GM23338 (cell line): ENCODE measurements around the gene SOS1. TPM values are rescaled to one million over a fixed set of nuclear protein-coding genes. Genes with fewer than 3 reads are reported as not detected.

Experiments used
- ATAC-seq: fragments of 200-7000 bp; cut with Tn5 transposase; 3 replicates; pipeline ENCODE4 v1.9.1; 2020
- DNase-seq: peaks from one replicate; pipeline ENCODE4 v3.0.0-alpha.2; 2015; ENCODE audit warnings: low spot score
- H2AFZ ChIP-seq: fragments of 200-600 bp; sonication (generic); 2 replicates; pipeline ENCODE4 v1.8.0; 2016; ENCODE audit warnings: antibody characterized with exemption, mild to moderate bottlenecking, moderate library complexity
- H3F3A ChIP-seq: fragments of 200-600 bp; sonication (generic); replicated peaks from 2 replicates; pipeline ENCODE4 v1.8.0; 2017; ENCODE audit warnings: antibody characterized with exemption, mixed run types, low read depth
- H3K27ac ChIP-seq: fragments of 200-600 bp; sonication (generic); 2 replicates; pipeline ENCODE4 v1.6.1; 2016; ENCODE audit warnings: low read depth
- H3K27me3 ChIP-seq: fragments of 200-600 bp; sonication (generic); 2 replicates; pipeline ENCODE4 v1.8.0; 2016; ENCODE audit warnings: mild to moderate bottlenecking, mixed run types, moderate library complexity; ENCODE audit not compliant: insufficient read depth
- H3K36me3 ChIP-seq: fragments of 200-600 bp; sonication (generic); 2 replicates; pipeline ENCODE4 v1.8.0; 2016; ENCODE audit warnings: mild to moderate bottlenecking; ENCODE audit not compliant: insufficient read depth
- H3K4me1 ChIP-seq: fragments of 200-600 bp; sonication (generic); 2 replicates; pipeline ENCODE4 v1.8.0; 2016; ENCODE audit warnings: mild to moderate bottlenecking, moderate library complexity; ENCODE audit not compliant: insufficient read depth
- H3K4me2 ChIP-seq: fragments of 200-600 bp; sonication (generic); 2 replicates; pipeline ENCODE4 v1.7.1; 2017; ENCODE audit warnings: mixed run types
- H3K4me3 ChIP-seq: fragments of 200-600 bp; sonication (generic); 2 replicates; pipeline ENCODE4 v1.6.1; 2016; ENCODE audit warnings: mixed run types
- H3K79me2 ChIP-seq: fragments of 200-600 bp; sonication (generic); replicated peaks from 2 replicates; pipeline ENCODE4 v1.8.0; 2017; ENCODE audit warnings: mild to moderate bottlenecking; ENCODE audit not compliant: insufficient read depth
- H3K9me2 ChIP-seq: fragments of 200-600 bp; sonication (generic); 2 replicates; pipeline ENCODE4 v1.8.0; 2017; ENCODE audit not compliant: insufficient read depth
- H4K20me1 ChIP-seq: fragments of 200-600 bp; sonication (generic); replicated peaks from 2 replicates; pipeline ENCODE4 v1.8.0; 2017; ENCODE audit warnings: mild to moderate bottlenecking; ENCODE audit not compliant: insufficient read depth
- H3K27ac Mint-ChIP-seq: 2 replicates; pipeline ENCODE4 v1.8.0; 2020; ENCODE audit warnings: inconsistent platforms, mild to moderate bottlenecking, moderate library complexity, mixed read lengths
- H3K27me3 Mint-ChIP-seq: 3 replicates; pipeline ENCODE4 v1.8.0; 2022; ENCODE audit warnings: low read depth, mild to moderate bottlenecking, moderate library complexity, mixed read lengths, inconsistent platforms; ENCODE audit not compliant: insufficient read depth, poor library complexity
- H3K36me3 Mint-ChIP-seq: 3 replicates; pipeline ENCODE4 v1.8.0; 2021; ENCODE audit warnings: low read depth, mild to moderate bottlenecking, inconsistent platforms, moderate library complexity, mixed read lengths
- H3K4me1 Mint-ChIP-seq: 3 replicates; pipeline ENCODE4 v1.8.0; 2020; ENCODE audit warnings: mild to moderate bottlenecking, inconsistent platforms, mixed read lengths
- H3K4me3 Mint-ChIP-seq: 3 replicates; pipeline ENCODE4 v1.8.0; 2021; ENCODE audit warnings: moderate library complexity, mild to moderate bottlenecking, inconsistent platforms, mixed read lengths
- H3K9me3 Mint-ChIP-seq: 3 replicates; pipeline ENCODE4 v1.8.0; 2020; ENCODE audit warnings: moderate library complexity, mild to moderate bottlenecking, inconsistent platforms, mixed read lengths
- CREB1 ChIP-seq: fragments of 250-450 bp; sonication (Bioruptor Pico); IDR thresholded peaks from 2 replicates; pipeline ENCODE4 v1.5.0; 2020; ENCODE audit warnings: low read depth, mild to moderate bottlenecking, moderate library complexity
- EZH2 ChIP-seq: fragments of 200-600 bp; sonication (generic); IDR thresholded peaks from one replicate; pipeline ENCODE4 v1.8.0; 2017; ENCODE audit warnings: antibody characterized with exemption, mild to moderate bottlenecking, low read depth; ENCODE audit not compliant: unreplicated experiment
- EZH2phosphoT487 ChIP-seq: fragments of 200-600 bp; sonication (generic); IDR thresholded peaks from one replicate; pipeline ENCODE4 v1.8.1; 2018; ENCODE audit warnings: antibody characterized with exemption; ENCODE audit not compliant: unreplicated experiment
- JUNB ChIP-seq: IDR thresholded peaks from one replicate; pipeline ENCODE4 v1.6.1; 2016; ENCODE audit warnings: antibody characterized with exemption; ENCODE audit not compliant: unreplicated experiment
- NANOG ChIP-seq: IDR thresholded peaks from 2 replicates; pipeline ENCODE4 v1.6.1; 2016; ENCODE audit warnings: antibody characterized with exemption, borderline replicate concordance
- POLR2AphosphoS5 ChIP-seq: IDR thresholded peaks from 2 replicates; pipeline ENCODE4 v1.6.1; 2016; ENCODE audit warnings: antibody characterized with exemption, low read depth
- STAT1 ChIP-seq: IDR thresholded peaks from one replicate; pipeline ENCODE4 v1.6.1; 2016; ENCODE audit warnings: antibody characterized with exemption; ENCODE audit not compliant: unreplicated experiment
- ZNF114 ChIP-seq: fragments of 250-450 bp; sonication (Bioruptor Pico); IDR thresholded peaks from 2 replicates; pipeline ENCODE4 v1.5.0; 2020; ENCODE audit warnings: mild to moderate bottlenecking, moderate library complexity
- ZNF331 ChIP-seq: fragments of 250-450 bp; sonication (Bioruptor Pico); IDR thresholded peaks from 2 replicates; pipeline ENCODE4 v1.5.0; 2020; ENCODE audit warnings: low read depth, mild to moderate bottlenecking, moderate library complexity
- polyA plus RNA-seq: library from polyadenylated mRNA; unstranded; fragments of >200 nt; fragmentation: Nextera tagmentation; extraction: Ambion mirVana; gene quantifications from 2 replicates; pipeline ENCODE4 v1.2.1, GENCODE V29; 2016
- total RNA-seq: library from RNA; depleted of rRNA; stranded (reverse); fragments of >200 nt; shearing (Covaris generic); gene quantifications from 2 replicates; pipeline ENCODE4 v1.2.3, GENCODE V29; 2014
- TF ChIP-seq, protein P1 (sequence below): IDR thresholded peaks from 2 replicates; pipeline ENCODE4 v1.6.1; 2016; ENCODE audit warnings: antibody characterized with exemption
- TF ChIP-seq, protein P2 (sequence below): IDR thresholded peaks from one replicate; pipeline ENCODE4 v1.6.1; 2018; ENCODE audit warnings: antibody characterized with exemption; ENCODE audit not compliant: unreplicated experiment
- TF ChIP-seq, protein P3 (sequence below), 2 experiments: fragments of 200-600 bp in 1 of 2; sonication (generic) in 1 of 2; conservative IDR thresholded peaks; 2 replicates each; pipeline versions ENCODE4 v1.5.1 to v1.6.1; 2016 to 2017; ENCODE audit warnings: antibody characterized with exemption in 2 of 2, low read depth in 2 of 2, mild to moderate bottlenecking in 2 of 2, moderate library complexity in 1 of 2
- TF ChIP-seq, protein P4 (sequence below): fragments of 250-450 bp; sonication (Bioruptor Pico); IDR thresholded peaks from 2 replicates; pipeline ENCODE4 v1.5.0; 2020; ENCODE audit warnings: mild to moderate bottlenecking, moderate library complexity

Gene SOS1
- total and polyA plus RNA-seq, 2 experiments from 2014 or later: 13.4 to 21.9 TPM

DNA sequence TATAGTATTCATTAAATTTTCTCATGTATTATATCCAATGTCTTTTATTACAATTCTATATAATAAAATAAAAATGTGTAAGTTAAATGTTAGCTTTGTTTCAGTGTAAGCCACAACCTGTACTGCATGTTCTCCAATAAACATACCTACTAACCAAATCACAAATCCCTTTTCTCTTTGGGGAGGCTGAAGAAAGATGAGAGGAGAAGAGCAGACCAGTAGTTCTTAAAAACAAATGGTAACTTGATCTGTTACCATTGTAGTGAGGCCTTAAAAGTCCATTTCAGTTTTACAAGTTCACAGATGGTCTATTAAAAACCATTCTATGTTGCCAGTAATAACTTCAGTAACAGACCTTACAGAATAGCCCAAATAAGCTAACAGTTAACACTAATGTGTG lies 100.5 kb downstream of the SOS1 start:
- no peaks in the 10 kb centered on the region for H3K9me3 Mint-ChIP-seq
- H2AFZ ChIP-seq: no peak overlapping the region
- no peaks in the 10 kb centered on the region for H3K27me3 ChIP-seq
- ATAC-seq (no peak), DNase-seq (no peak)
- no peaks in the 10 kb centered on the region for H3K36me3 ChIP-seq
- no peak overlapping the region for H3K4me3 ChIP-seq
- no peaks in the 10 kb centered on the region for H3K79me2 ChIP-seq
- peaks cover 3% of the 10 kb centered on the region for H3K27me3 Mint-ChIP-seq
- TF ChIP-seq NANOG (no peak), STAT1 (no peak), POLR2AphosphoS5 (no peak), CREB1 (CRISPR knock-in tag) (no peak), EZH2phosphoT487 (no peak), JUNB (no peak), ZNF114 (CRISPR knock-in tag) (no peak), ZNF331 (CRISPR knock-in tag) (no peak), EZH2 (no peak)
- TF ChIP-seq, protein P1, sequence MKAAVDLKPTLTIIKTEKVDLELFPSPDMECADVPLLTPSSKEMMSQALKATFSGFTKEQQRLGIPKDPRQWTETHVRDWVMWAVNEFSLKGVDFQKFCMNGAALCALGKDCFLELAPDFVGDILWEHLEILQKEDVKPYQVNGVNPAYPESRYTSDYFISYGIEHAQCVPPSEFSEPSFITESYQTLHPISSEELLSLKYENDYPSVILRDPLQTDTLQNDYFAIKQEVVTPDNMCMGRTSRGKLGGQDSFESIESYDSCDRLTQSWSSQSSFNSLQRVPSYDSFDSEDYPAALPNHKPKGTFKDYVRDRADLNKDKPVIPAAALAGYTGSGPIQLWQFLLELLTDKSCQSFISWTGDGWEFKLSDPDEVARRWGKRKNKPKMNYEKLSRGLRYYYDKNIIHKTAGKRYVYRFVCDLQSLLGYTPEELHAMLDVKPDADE: no peak
- TF ChIP-seq, protein P2, sequence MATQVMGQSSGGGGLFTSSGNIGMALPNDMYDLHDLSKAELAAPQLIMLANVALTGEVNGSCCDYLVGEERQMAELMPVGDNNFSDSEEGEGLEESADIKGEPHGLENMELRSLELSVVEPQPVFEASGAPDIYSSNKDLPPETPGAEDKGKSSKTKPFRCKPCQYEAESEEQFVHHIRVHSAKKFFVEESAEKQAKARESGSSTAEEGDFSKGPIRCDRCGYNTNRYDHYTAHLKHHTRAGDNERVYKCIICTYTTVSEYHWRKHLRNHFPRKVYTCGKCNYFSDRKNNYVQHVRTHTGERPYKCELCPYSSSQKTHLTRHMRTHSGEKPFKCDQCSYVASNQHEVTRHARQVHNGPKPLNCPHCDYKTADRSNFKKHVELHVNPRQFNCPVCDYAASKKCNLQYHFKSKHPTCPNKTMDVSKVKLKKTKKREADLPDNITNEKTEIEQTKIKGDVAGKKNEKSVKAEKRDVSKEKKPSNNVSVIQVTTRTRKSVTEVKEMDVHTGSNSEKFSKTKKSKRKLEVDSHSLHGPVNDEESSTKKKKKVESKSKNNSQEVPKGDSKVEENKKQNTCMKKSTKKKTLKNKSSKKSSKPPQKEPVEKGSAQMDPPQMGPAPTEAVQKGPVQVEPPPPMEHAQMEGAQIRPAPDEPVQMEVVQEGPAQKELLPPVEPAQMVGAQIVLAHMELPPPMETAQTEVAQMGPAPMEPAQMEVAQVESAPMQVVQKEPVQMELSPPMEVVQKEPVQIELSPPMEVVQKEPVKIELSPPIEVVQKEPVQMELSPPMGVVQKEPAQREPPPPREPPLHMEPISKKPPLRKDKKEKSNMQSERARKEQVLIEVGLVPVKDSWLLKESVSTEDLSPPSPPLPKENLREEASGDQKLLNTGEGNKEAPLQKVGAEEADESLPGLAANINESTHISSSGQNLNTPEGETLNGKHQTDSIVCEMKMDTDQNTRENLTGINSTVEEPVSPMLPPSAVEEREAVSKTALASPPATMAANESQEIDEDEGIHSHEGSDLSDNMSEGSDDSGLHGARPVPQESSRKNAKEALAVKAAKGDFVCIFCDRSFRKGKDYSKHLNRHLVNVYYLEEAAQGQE: no peak
- TF ChIP-seq, protein P3, sequence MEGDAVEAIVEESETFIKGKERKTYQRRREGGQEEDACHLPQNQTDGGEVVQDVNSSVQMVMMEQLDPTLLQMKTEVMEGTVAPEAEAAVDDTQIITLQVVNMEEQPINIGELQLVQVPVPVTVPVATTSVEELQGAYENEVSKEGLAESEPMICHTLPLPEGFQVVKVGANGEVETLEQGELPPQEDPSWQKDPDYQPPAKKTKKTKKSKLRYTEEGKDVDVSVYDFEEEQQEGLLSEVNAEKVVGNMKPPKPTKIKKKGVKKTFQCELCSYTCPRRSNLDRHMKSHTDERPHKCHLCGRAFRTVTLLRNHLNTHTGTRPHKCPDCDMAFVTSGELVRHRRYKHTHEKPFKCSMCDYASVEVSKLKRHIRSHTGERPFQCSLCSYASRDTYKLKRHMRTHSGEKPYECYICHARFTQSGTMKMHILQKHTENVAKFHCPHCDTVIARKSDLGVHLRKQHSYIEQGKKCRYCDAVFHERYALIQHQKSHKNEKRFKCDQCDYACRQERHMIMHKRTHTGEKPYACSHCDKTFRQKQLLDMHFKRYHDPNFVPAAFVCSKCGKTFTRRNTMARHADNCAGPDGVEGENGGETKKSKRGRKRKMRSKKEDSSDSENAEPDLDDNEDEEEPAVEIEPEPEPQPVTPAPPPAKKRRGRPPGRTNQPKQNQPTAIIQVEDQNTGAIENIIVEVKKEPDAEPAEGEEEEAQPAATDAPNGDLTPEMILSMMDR (conservative IDR thresholded peaks at IDR 0.05; ENCODE audit: low read depth in 2 of 2): no peak
- TF ChIP-seq, protein P4, sequence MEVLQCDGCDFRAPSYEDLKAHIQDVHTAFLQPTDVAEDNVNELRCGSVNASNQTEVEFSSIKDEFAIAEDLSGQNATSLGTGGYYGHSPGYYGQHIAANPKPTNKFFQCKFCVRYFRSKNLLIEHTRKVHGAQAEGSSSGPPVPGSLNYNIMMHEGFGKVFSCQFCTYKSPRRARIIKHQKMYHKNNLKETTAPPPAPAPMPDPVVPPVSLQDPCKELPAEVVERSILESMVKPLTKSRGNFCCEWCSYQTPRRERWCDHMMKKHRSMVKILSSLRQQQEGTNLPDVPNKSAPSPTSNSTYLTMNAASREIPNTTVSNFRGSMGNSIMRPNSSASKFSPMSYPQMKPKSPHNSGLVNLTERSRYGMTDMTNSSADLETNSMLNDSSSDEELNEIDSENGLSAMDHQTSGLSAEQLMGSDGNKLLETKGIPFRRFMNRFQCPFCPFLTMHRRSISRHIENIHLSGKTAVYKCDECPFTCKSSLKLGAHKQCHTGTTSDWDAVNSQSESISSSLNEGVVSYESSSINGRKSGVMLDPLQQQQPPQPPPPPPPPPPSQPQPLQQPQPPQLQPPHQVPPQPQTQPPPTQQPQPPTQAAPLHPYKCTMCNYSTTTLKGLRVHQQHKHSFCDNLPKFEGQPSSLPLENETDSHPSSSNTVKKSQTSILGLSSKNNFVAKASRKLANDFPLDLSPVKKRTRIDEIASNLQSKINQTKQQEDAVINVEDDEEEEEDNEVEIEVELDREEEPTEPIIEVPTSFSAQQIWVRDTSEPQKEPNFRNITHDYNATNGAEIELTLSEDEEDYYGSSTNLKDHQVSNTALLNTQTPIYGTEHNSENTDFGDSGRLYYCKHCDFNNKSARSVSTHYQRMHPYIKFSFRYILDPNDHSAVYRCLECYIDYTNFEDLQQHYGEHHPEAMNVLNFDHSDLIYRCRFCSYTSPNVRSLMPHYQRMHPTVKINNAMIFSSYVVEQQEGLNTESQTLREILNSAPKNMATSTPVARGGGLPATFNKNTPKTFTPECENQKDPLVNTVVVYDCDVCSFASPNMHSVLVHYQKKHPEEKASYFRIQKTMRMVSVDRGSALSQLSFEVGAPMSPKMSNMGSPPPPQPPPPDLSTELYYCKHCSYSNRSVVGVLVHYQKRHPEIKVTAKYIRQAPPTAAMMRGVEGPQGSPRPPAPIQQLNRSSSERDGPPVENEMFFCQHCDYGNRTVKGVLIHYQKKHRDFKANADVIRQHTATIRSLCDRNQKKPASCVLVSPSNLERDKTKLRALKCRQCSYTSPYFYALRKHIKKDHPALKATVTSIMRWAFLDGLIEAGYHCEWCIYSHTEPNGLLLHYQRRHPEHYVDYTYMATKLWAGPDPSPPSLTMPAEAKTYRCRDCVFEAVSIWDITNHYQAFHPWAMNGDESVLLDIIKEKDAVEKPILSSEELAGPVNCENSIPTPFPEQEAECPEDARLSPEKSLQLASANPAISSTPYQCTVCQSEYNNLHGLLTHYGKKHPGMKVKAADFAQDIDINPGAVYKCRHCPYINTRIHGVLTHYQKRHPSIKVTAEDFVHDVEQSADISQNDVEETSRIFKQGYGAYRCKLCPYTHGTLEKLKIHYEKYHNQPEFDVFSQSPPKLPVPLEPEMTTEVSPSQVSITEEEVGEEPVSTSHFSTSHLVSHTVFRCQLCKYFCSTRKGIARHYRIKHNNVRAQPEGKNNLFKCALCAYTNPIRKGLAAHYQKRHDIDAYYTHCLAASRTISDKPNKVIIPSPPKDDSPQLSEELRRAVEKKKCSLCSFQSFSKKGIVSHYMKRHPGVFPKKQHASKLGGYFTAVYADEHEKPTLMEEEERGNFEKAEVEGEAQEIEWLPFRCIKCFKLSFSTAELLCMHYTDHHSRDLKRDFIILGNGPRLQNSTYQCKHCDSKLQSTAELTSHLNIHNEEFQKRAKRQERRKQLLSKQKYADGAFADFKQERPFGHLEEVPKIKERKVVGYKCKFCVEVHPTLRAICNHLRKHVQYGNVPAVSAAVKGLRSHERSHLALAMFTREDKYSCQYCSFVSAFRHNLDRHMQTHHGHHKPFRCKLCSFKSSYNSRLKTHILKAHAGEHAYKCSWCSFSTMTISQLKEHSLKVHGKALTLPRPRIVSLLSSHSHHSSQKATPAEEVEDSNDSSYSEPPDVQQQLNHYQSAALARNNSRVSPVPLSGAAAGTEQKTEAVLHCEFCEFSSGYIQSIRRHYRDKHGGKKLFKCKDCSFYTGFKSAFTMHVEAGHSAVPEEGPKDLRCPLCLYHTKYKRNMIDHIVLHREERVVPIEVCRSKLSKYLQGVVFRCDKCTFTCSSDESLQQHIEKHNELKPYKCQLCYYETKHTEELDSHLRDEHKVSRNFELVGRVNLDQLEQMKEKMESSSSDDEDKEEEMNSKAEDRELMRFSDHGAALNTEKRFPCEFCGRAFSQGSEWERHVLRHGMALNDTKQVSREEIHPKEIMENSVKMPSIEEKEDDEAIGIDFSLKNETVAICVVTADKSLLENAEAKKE (CRISPR knock-in tag): no peak
- peaks cover 1% of the 10 kb centered on the region; the same call in 1 of the 3 replicates for H3K36me3 Mint-ChIP-seq
- peak overlapping the region; percentile 52; the same call in 1 of the 2 replicates for H3K4me2 ChIP-seq
- no peaks in the 10 kb centered on the region for H3K9me2 ChIP-seq
- H3K4me1 Mint-ChIP-seq: peaks cover 44% of the 10 kb centered on the region
- H3K27ac ChIP-seq: no peak overlapping the region
- H3K27ac Mint-ChIP-seq: no peak overlapping the region
- peaks cover 76% of the 10 kb centered on the region for H3K4me1 ChIP-seq
- H3F3A ChIP-seq: no peaks in the 10 kb centered on the region
- H3K4me3 Mint-ChIP-seq: no peak overlapping the region
- H4K20me1 ChIP-seq: no peaks in the 10 kb centered on the region
